ENCODE results near the gene AKAP13. TPM values are rescaled to one million over a fixed set of nuclear protein-coding genes. Genes with fewer than 3 reads are reported as not detected.

AKAP13 gene
- total and polyA plus RNA-seq, 2 of the 8 experiments (the other 6 are each of a cell fraction or from before 2014, with no cell fraction given): 14.0 to 46.2 TPM

GRCh38 chr15:85609492-85609891, 229.1 kb downstream of the AKAP13 start:
- CTCF ChIA-PET (ENCODE audit: partially characterized antibody): no interaction called here
- TF ChIP-seq EP300 (IDR thresholded peaks at IDR 0.05; ENCODE audit: borderline replicate concordance in 1 of 2, low read depth in 2 of 2, low read length in 2 of 2) (no peak), RNF2 (IDR thresholded peaks at IDR 0.05; ENCODE audit: borderline replicate concordance, low read depth, low read length, missing control alignments, poor library complexity, severe bottlenecking) (no peak), JUND (IDR thresholded peaks at IDR 0.05; ENCODE audit: low read length) (no peak), JUN (IDR thresholded peaks at IDR 0.05; ENCODE audit: low read depth, low read length) (no peak), HDAC2 (IDR thresholded peaks at IDR 0.05; ENCODE audit: borderline replicate concordance in 1 of 2, low read depth in 2 of 2, low read length in 2 of 2) (no peak), CHD2 (IDR thresholded peaks at IDR 0.05; ENCODE audit: low read length) (no peak), TAF1 (IDR thresholded peaks at IDR 0.05; ENCODE audit: low read depth, low read length) (no peak), CHD1 (IDR thresholded peaks at IDR 0.05; ENCODE audit: low read depth, low read length) (no peak), PHF8 (conservative IDR thresholded peaks at IDR 0.05; ENCODE audit: low read depth, low read length) (no peak)
- TF ChIP-seq, protein P1, sequence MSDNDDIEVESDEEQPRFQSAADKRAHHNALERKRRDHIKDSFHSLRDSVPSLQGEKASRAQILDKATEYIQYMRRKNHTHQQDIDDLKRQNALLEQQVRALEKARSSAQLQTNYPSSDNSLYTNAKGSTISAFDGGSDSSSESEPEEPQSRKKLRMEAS (IDR thresholded peaks at IDR 0.05): no peak

More at GRCh38 chr15:85609492-85609891, 229.1 kb downstream of the AKAP13 start:
- H2BK5ac ChIP-seq (ENCODE audit: low read depth, low read length): no peak overlapping the region
- DNase-seq (ENCODE audit: low read depth in 1 of 2, low spot score in 2 of 2): no peak
- H4K5ac ChIP-seq (ENCODE audit: insufficient read length, low read depth, low read length): no peak overlapping the region
- no peaks in the 10 kb centered on the region for H3K79me1 ChIP-seq (ENCODE audit: low read depth, low read length)
- no peak overlapping the region for H2AFZ ChIP-seq (ENCODE audit: low read length)
- H2AK5ac ChIP-seq (ENCODE audit: low read depth, low read length): no peak overlapping the region
- WGBS, 2 experiments (ENCODE audit: extremely low coverage in 1 of 2, insufficient coverage in 1 of 2, insufficient read length in 1 of 2, insufficient replicate concordance in 2 of 2, low coverage in 1 of 2, low lambda C conversion rate in 2 of 2, missing lambda C conversion rate in 1 of 2): 93 to 100% methylated on average over 1 to 3 of the region's 3 CpGs
- no peaks in the 10 kb centered on the region for H3K9me3 ChIP-seq (ENCODE audit: insufficient read depth in 2 of 2, low read depth in 1 of 2, low read length in 1 of 2)
- H3K23ac ChIP-seq (ENCODE audit: insufficient read length): no peak overlapping the region
- H2BK20ac ChIP-seq (ENCODE audit: low read length): no peak overlapping the region
- no peak overlapping the region for H3K56ac ChIP-seq (replicated peaks; ENCODE audit: insufficient read length, low read depth, low read length)
- no peak overlapping the region for H4K91ac ChIP-seq (replicated peaks; ENCODE audit: insufficient read length, low read length)
- H3K36me3 ChIP-seq (ENCODE audit: control insufficient read depth in 2 of 4, insufficient read depth in 4 of 4, low read length in 3 of 4): no peaks in the 10 kb centered on the region
- no peak overlapping the region for H3K18ac ChIP-seq (ENCODE audit: extremely low read depth, low read length)
- H3K9ac ChIP-seq (replicated peaks in 1 of 4; ENCODE audit: extremely low read depth in 1 of 4, low read depth in 3 of 4, low read length in 3 of 4): no peak overlapping the region
- H2BK15ac ChIP-seq (ENCODE audit: low read length): no peak overlapping the region
- no peak overlapping the region for H3K4me3 ChIP-seq (ENCODE audit: extremely low read depth in 1 of 4, insufficient read depth in 2 of 4, low read depth in 3 of 4, low read length in 4 of 4)
- H3K79me2 ChIP-seq (ENCODE audit: control insufficient read depth in 1 of 2, insufficient read depth in 2 of 2, low read length in 2 of 2): no peaks in the 10 kb centered on the region
- H4K20me1 ChIP-seq (replicated peaks in 1 of 2; ENCODE audit: control insufficient read depth in 1 of 2, insufficient read depth in 2 of 2, low read length in 2 of 2): no peaks in the 10 kb centered on the region
- H2BK120ac ChIP-seq (replicated peaks; ENCODE audit: low read depth, low read length): no peak overlapping the region
- no peak overlapping the region for H4K8ac ChIP-seq (ENCODE audit: extremely low read depth, insufficient read depth, low read length)
- H3K27me3 ChIP-seq (replicated peaks in 1 of 4; ENCODE audit: control insufficient read depth in 3 of 4, extremely low read depth in 1 of 4, insufficient read depth in 3 of 4, low read length in 3 of 4): no peaks in the 10 kb centered on the region
- POLR2A ChIA-PET (ENCODE audit: partially characterized antibody): no interaction called here
- no peak overlapping the region for H2BK12ac ChIP-seq (ENCODE audit: low read depth, low read length)
- no peaks in the 10 kb centered on the region for H3K4me1 ChIP-seq (replicated peaks in 1 of 4; ENCODE audit: control insufficient read depth in 3 of 4, insufficient read depth in 4 of 4, low read length in 3 of 4)
- FAIRE-seq: no peak
- no peak overlapping the region for H3K14ac ChIP-seq (ENCODE audit: insufficient read length)
- no peak overlapping the region for H3K4me2 ChIP-seq (ENCODE audit: insufficient read depth in 1 of 2, low read depth in 2 of 2, low read length in 2 of 2)
- H3K4ac ChIP-seq (replicated peaks; ENCODE audit: insufficient read length, low read depth, low read length): no peak overlapping the region
- H3K23me2 ChIP-seq (ENCODE audit: low read depth, low read length): no peaks in the 10 kb centered on the region
- H3K27ac ChIP-seq (ENCODE audit: low read depth, low read length): no peak overlapping the region

All from H1 (cell line).